SU-DHL-6 (cell line): ENCODE results near the gene ZNF532.

Source experiments
- H2AFZ ChIP-seq: fragments of 200-600 bp; sonication (generic); 2 replicates; pipeline ENCODE4 v1.6.1; 2014; ENCODE audit warnings: low read depth, mild to moderate bottlenecking, moderate library complexity, mixed read lengths, antibody characterized with exemption, low read length; ENCODE audit not compliant: severe bottlenecking
- H3F3A ChIP-seq: fragments of 200-600 bp; shearing (Covaris generic); 2 replicates; pipeline ENCODE4 v1.6.0; 2016; ENCODE audit warnings: antibody characterized with exemption, mild to moderate bottlenecking; ENCODE audit not compliant: insufficient read depth
- H3K27ac ChIP-seq: fragments of 200-600 bp; sonication (generic); 2 replicates; pipeline ENCODE4 v1.5.1; 2016; ENCODE audit warnings: low read depth, mild to moderate bottlenecking, low read length, moderate library complexity, mixed read lengths
- H3K27me3 ChIP-seq: fragments of 200-600 bp; sonication (generic), shearing (Covaris generic); 2 replicates; pipeline ENCODE4 v1.6.0; 2014; ENCODE audit warnings: mild to moderate bottlenecking, low read length
- H3K36me3 ChIP-seq: fragments of 200-600 bp; sonication (generic); 2 replicates; pipeline ENCODE4 v1.6.1; 2014; ENCODE audit warnings: mild to moderate bottlenecking, low read length, mixed read lengths
- H3K4me2 ChIP-seq: fragments of 300-600, 200-600 bp; shearing (Covaris generic), sonication (generic); 2 replicates; pipeline ENCODE4 v1.6.0; 2014; ENCODE audit warnings: low read length, low read depth, mild to moderate bottlenecking; ENCODE audit not compliant: poor library complexity, severe bottlenecking
- H3K4me3 ChIP-seq: fragments of 200-600 bp; sonication (generic); 2 replicates; pipeline ENCODE4 v1.5.1; 2014; ENCODE audit warnings: antibody characterized with exemption, low read length, mild to moderate bottlenecking, mixed read lengths; ENCODE audit not compliant: insufficient read depth, poor library complexity, severe bottlenecking
- H3K79me2 ChIP-seq: fragments of 200-600 bp; sonication (generic); 2 replicates; pipeline ENCODE4 v1.6.1; 2014; ENCODE audit warnings: mild to moderate bottlenecking, low read length, moderate library complexity; ENCODE audit not compliant: insufficient read depth
- H3K9ac ChIP-seq: fragments of 200-600 bp; sonication (generic); 2 replicates; pipeline ENCODE4 v1.7.0; 2014; ENCODE audit warnings: mild to moderate bottlenecking, low read length
- H3K9me2 ChIP-seq: fragments of 200-600 bp; sonication (generic); replicated peaks from 2 replicates; pipeline ENCODE4 v1.6.1; 2014; ENCODE audit warnings: low read length; ENCODE audit not compliant: insufficient read depth
- H3K9me3 ChIP-seq: fragments of 200-600 bp; sonication (generic); 2 replicates; pipeline ENCODE4 v1.6.1; 2014; ENCODE audit warnings: low read length, mixed read lengths; ENCODE audit not compliant: insufficient read depth
- H4K20me1 ChIP-seq: fragments of 200-600 bp; sonication (generic); 2 replicates; pipeline ENCODE4 v1.6.1; 2014; ENCODE audit warnings: low read depth, mild to moderate bottlenecking, antibody characterized with exemption, low read length, moderate library complexity, mixed read lengths
- EZH2phosphoT487 ChIP-seq: fragments of 200-600 bp; sonication (generic), shearing (Covaris generic); conservative IDR thresholded peaks from 2 replicates; pipeline ENCODE4 v1.6.1; 2018; ENCODE audit warnings: mild to moderate bottlenecking, antibody characterized with exemption, low read length, moderate library complexity, mixed read lengths
- TF ChIP-seq, protein P1 (sequence below): fragments of 200-600 bp; sonication (generic); IDR thresholded peaks from one replicate; pipeline ENCODE4 v1.5.1; 2017; ENCODE audit warnings: antibody characterized with exemption, mild to moderate bottlenecking, low read length, moderate library complexity; ENCODE audit not compliant: insufficient read depth, poor library complexity, severe bottlenecking

ZNF532 gene

DNA sequence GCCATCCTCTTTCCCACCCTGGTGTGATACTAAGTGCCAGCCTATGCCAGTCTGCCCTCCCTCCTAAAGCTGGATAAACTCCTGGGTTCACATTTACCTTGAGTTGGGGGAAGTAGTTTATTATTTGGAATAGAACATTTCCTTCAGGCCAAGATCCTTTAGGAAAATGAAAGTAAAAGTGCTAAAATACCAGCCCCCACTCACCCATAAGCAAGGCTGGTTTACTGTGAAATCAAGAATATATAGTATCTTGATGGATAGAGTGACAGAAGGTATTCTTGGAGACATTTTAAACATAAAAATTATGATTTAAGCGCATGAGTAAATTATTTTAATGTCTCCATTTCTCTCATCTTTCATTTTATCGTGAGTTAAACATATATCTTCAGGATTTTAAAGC is 27.1 kb downstream of the ZNF532 start:
- Histone ChIP-seq H3K79me2 (peaks cover 36% of the 10 kb centered on the region), H4K20me1 (no peaks in the 10 kb centered on the region), H3K27me3 (no peaks in the 10 kb centered on the region), H3K4me2 (peak overlapping the region; percentile 31), H3K4me3 (no peak overlapping the region), H3K36me3 (peaks cover 4% of the 10 kb centered on the region; the same call in 1 of the 2 replicates), H3K9me2 (no peaks in the 10 kb centered on the region), H3K9ac (no peak overlapping the region), H3F3A (peaks cover 64% of the 10 kb centered on the region), H3K27ac (peak overlapping the region; percentile 35), H3K9me3 (no peaks in the 10 kb centered on the region), H2AFZ (no peak overlapping the region)
- TF ChIP-seq EZH2phosphoT487, result no peak
- TF ChIP-seq, protein P1, sequence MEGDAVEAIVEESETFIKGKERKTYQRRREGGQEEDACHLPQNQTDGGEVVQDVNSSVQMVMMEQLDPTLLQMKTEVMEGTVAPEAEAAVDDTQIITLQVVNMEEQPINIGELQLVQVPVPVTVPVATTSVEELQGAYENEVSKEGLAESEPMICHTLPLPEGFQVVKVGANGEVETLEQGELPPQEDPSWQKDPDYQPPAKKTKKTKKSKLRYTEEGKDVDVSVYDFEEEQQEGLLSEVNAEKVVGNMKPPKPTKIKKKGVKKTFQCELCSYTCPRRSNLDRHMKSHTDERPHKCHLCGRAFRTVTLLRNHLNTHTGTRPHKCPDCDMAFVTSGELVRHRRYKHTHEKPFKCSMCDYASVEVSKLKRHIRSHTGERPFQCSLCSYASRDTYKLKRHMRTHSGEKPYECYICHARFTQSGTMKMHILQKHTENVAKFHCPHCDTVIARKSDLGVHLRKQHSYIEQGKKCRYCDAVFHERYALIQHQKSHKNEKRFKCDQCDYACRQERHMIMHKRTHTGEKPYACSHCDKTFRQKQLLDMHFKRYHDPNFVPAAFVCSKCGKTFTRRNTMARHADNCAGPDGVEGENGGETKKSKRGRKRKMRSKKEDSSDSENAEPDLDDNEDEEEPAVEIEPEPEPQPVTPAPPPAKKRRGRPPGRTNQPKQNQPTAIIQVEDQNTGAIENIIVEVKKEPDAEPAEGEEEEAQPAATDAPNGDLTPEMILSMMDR, result no peak

DNA sequence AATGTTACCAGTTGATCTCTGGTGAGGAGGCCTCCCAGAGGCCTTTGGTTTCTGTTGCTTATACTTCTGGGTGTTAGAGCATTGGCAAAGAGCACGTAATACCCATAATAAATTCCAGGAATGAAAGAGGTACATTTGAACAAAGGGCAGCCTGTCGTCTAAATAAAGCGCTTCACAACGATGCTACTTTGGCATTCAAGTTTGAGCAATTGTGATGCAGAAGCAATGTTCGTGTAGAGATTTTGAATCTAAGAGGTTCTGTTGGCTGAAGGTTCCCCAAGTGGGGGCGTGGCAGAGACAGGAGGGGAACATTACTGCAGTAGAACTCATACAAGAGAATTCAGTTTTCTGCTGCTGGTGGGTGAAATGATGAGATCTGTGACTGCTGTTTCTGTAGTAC is 27.8 kb downstream of the ZNF532 start:
- Histone ChIP-seq H3K27ac (peak overlapping the region; percentile 35; the same call in 1 of the 2 replicates), H3K79me2 (peaks cover 43% of the 10 kb centered on the region), H3F3A (peaks cover 64% of the 10 kb centered on the region), H3K27me3 (no peaks in the 10 kb centered on the region), H3K9me3 (no peaks in the 10 kb centered on the region), H3K36me3 (peaks cover 4% of the 10 kb centered on the region; the same call in 1 of the 2 replicates), H3K4me2 (no peak overlapping the region), H3K9me2 (no peaks in the 10 kb centered on the region), H3K4me3 (no peak overlapping the region), H2AFZ (no peak overlapping the region), H3K9ac (no peak overlapping the region), H4K20me1 (no peaks in the 10 kb centered on the region)
- TF ChIP-seq, protein P1, result no peak
- TF ChIP-seq EZH2phosphoT487, result no peak

DNA sequence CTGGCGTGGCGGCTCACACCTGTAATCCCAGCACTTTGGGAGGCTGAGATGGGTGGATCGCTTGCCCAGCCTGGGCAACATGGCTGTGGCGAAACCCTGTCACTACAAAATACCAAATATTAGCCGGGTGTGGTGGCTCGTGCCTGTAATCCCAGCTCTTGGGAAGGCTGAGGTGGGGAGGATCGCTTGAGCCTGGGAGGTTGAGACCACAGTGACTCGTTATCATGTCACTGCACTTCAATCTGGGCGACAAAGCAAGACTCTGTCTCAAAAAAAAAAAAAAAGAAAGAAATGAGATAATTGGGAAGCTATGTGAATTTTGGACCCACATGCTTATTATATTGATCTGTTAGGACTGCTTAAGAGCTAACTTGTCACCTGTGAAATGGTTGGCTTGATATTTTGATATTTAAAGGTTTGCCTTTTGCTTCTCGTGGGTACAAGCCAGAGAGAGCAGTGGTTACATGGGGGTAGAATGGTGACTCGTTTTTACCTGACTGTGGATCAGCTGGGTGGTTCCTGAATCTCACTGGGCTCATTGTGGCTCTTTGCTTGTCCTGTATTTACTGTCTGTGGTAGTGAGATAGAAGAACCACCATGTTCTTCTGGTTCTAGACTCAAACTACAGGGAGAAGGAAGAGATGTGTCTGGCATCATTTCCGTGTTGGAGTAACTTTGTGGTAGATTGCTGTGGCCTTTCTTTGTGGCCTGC is 28.9 kb downstream of the ZNF532 start:
- Histone ChIP-seq H3K9me2 (no peaks in the 10 kb centered on the region), H3K27me3 (no peaks in the 10 kb centered on the region), H3K79me2 (peaks cover 53% of the 10 kb centered on the region), H3K27ac (peak overlapping the region; percentile 25; the same call in 1 of the 2 replicates), H2AFZ (no peak overlapping the region), H3K9me3 (no peaks in the 10 kb centered on the region), H3K9ac (no peak overlapping the region), H3K4me3 (no peak overlapping the region), H4K20me1 (no peaks in the 10 kb centered on the region), H3K36me3 (no peaks in the 10 kb centered on the region), H3K4me2 (no peak overlapping the region), H3F3A (peaks cover 64% of the 10 kb centered on the region)
- TF ChIP-seq EZH2phosphoT487, result no peak

DNA sequence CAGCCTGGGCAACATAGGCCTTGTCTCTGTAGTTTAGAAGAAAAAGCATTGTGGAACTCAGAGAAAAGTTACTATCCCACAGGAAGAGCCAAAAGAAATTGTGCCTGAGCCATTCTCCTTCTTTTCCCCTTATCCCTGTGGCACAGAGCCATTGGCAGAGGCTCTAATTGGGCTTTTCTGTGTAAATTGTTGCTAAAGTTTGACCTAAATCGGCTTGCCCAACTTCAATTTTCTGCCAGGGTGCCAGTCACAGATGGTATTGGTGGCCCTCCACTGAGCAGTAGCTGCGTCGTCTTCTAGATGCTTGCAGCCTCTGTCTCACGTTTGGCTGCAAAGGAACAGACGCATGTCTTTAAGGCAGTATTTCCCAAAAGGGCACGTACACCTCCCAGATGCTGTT is 30.3 kb downstream of the ZNF532 start:
- H3K36me3 ChIP-seq, result 0 out of 2 replicates have a peak, but pooled peaks cover 4% of the 10 kb centered on the region
- no peak overlapping the region for H2AFZ ChIP-seq
- H3K9me3 ChIP-seq, result no peaks in the 10 kb centered on the region
- H3K27me3 ChIP-seq, result no peaks in the 10 kb centered on the region
- H3K4me2 ChIP-seq, result no peak overlapping the region
- TF ChIP-seq EZH2phosphoT487, result no peak
- TF ChIP-seq, protein P1, result no peak
- no peak overlapping the region for H3K9ac ChIP-seq
- peaks cover 60% of the 10 kb centered on the region for H3K79me2 ChIP-seq
- H3K9me2 ChIP-seq, result no peaks in the 10 kb centered on the region
- H4K20me1 ChIP-seq, result no peaks in the 10 kb centered on the region
- no peak overlapping the region for H3K4me3 ChIP-seq
- peak overlapping the region; percentile 95 for H3K27ac ChIP-seq
- H3F3A ChIP-seq, result peaks cover 69% of the 10 kb centered on the region
